GM23338 (cell line): ENCODE results near the gene CRTC3. TPM values are rescaled to one million over a fixed set of nuclear protein-coding genes. Genes with fewer than 3 reads are reported as not detected.

Experiments
- ATAC-seq: fragments of 200-7000 bp; cut with Tn5 transposase; 3 replicates; pipeline ENCODE4 v1.9.1; 2020
- DNase-seq: peaks from one replicate; pipeline ENCODE4 v3.0.0-alpha.2; 2015; ENCODE audit warnings: low spot score
- H2AFZ ChIP-seq: fragments of 200-600 bp; sonication (generic); 2 replicates; pipeline ENCODE4 v1.8.0; 2016; ENCODE audit warnings: antibody characterized with exemption, mild to moderate bottlenecking, moderate library complexity
- H3F3A ChIP-seq: fragments of 200-600 bp; sonication (generic); replicated peaks from 2 replicates; pipeline ENCODE4 v1.8.0; 2017; ENCODE audit warnings: antibody characterized with exemption, mixed run types, low read depth
- H3K27ac ChIP-seq: fragments of 200-600 bp; sonication (generic); 2 replicates; pipeline ENCODE4 v1.6.1; 2016; ENCODE audit warnings: low read depth
- H3K27me3 ChIP-seq: fragments of 200-600 bp; sonication (generic); 2 replicates; pipeline ENCODE4 v1.8.0; 2016; ENCODE audit warnings: mild to moderate bottlenecking, mixed run types, moderate library complexity; ENCODE audit not compliant: insufficient read depth
- H3K36me3 ChIP-seq: fragments of 200-600 bp; sonication (generic); 2 replicates; pipeline ENCODE4 v1.8.0; 2016; ENCODE audit warnings: mild to moderate bottlenecking; ENCODE audit not compliant: insufficient read depth
- H3K4me1 ChIP-seq: fragments of 200-600 bp; sonication (generic); 2 replicates; pipeline ENCODE4 v1.8.0; 2016; ENCODE audit warnings: mild to moderate bottlenecking, moderate library complexity; ENCODE audit not compliant: insufficient read depth
- H3K4me2 ChIP-seq: fragments of 200-600 bp; sonication (generic); 2 replicates; pipeline ENCODE4 v1.7.1; 2017; ENCODE audit warnings: mixed run types
- H3K4me3 ChIP-seq: fragments of 200-600 bp; sonication (generic); 2 replicates; pipeline ENCODE4 v1.6.1; 2016; ENCODE audit warnings: mixed run types
- H3K79me2 ChIP-seq: fragments of 200-600 bp; sonication (generic); replicated peaks from 2 replicates; pipeline ENCODE4 v1.8.0; 2017; ENCODE audit warnings: mild to moderate bottlenecking; ENCODE audit not compliant: insufficient read depth
- H3K9me2 ChIP-seq: fragments of 200-600 bp; sonication (generic); 2 replicates; pipeline ENCODE4 v1.8.0; 2017; ENCODE audit not compliant: insufficient read depth
- H4K20me1 ChIP-seq: fragments of 200-600 bp; sonication (generic); replicated peaks from 2 replicates; pipeline ENCODE4 v1.8.0; 2017; ENCODE audit warnings: mild to moderate bottlenecking; ENCODE audit not compliant: insufficient read depth
- H3K27ac Mint-ChIP-seq: 2 replicates; pipeline ENCODE4 v1.8.0; 2020; ENCODE audit warnings: inconsistent platforms, mild to moderate bottlenecking, moderate library complexity, mixed read lengths
- H3K27me3 Mint-ChIP-seq: 3 replicates; pipeline ENCODE4 v1.8.0; 2022; ENCODE audit warnings: low read depth, mild to moderate bottlenecking, moderate library complexity, mixed read lengths, inconsistent platforms; ENCODE audit not compliant: insufficient read depth, poor library complexity
- H3K36me3 Mint-ChIP-seq: 3 replicates; pipeline ENCODE4 v1.8.0; 2021; ENCODE audit warnings: low read depth, mild to moderate bottlenecking, inconsistent platforms, moderate library complexity, mixed read lengths
- H3K4me1 Mint-ChIP-seq: 3 replicates; pipeline ENCODE4 v1.8.0; 2020; ENCODE audit warnings: mild to moderate bottlenecking, inconsistent platforms, mixed read lengths
- H3K4me3 Mint-ChIP-seq: 3 replicates; pipeline ENCODE4 v1.8.0; 2021; ENCODE audit warnings: moderate library complexity, mild to moderate bottlenecking, inconsistent platforms, mixed read lengths
- H3K9me3 Mint-ChIP-seq: 3 replicates; pipeline ENCODE4 v1.8.0; 2020; ENCODE audit warnings: moderate library complexity, mild to moderate bottlenecking, inconsistent platforms, mixed read lengths
- CREB1 ChIP-seq: fragments of 250-450 bp; sonication (Bioruptor Pico); IDR thresholded peaks from 2 replicates; pipeline ENCODE4 v1.5.0; 2020; ENCODE audit warnings: low read depth, mild to moderate bottlenecking, moderate library complexity
- EZH2 ChIP-seq: fragments of 200-600 bp; sonication (generic); IDR thresholded peaks from one replicate; pipeline ENCODE4 v1.8.0; 2017; ENCODE audit warnings: antibody characterized with exemption, mild to moderate bottlenecking, low read depth; ENCODE audit not compliant: unreplicated experiment
- EZH2phosphoT487 ChIP-seq: fragments of 200-600 bp; sonication (generic); IDR thresholded peaks from one replicate; pipeline ENCODE4 v1.8.1; 2018; ENCODE audit warnings: antibody characterized with exemption; ENCODE audit not compliant: unreplicated experiment
- JUNB ChIP-seq: IDR thresholded peaks from one replicate; pipeline ENCODE4 v1.6.1; 2016; ENCODE audit warnings: antibody characterized with exemption; ENCODE audit not compliant: unreplicated experiment
- NANOG ChIP-seq: IDR thresholded peaks from 2 replicates; pipeline ENCODE4 v1.6.1; 2016; ENCODE audit warnings: antibody characterized with exemption, borderline replicate concordance
- POLR2AphosphoS5 ChIP-seq: IDR thresholded peaks from 2 replicates; pipeline ENCODE4 v1.6.1; 2016; ENCODE audit warnings: antibody characterized with exemption, low read depth
- STAT1 ChIP-seq: IDR thresholded peaks from one replicate; pipeline ENCODE4 v1.6.1; 2016; ENCODE audit warnings: antibody characterized with exemption; ENCODE audit not compliant: unreplicated experiment
- ZNF114 ChIP-seq: fragments of 250-450 bp; sonication (Bioruptor Pico); IDR thresholded peaks from 2 replicates; pipeline ENCODE4 v1.5.0; 2020; ENCODE audit warnings: mild to moderate bottlenecking, moderate library complexity
- ZNF331 ChIP-seq: fragments of 250-450 bp; sonication (Bioruptor Pico); IDR thresholded peaks from 2 replicates; pipeline ENCODE4 v1.5.0; 2020; ENCODE audit warnings: low read depth, mild to moderate bottlenecking, moderate library complexity
- polyA plus RNA-seq: library from polyadenylated mRNA; unstranded; fragments of >200 nt; fragmentation: Nextera tagmentation; extraction: Ambion mirVana; gene quantifications from 2 replicates; pipeline ENCODE4 v1.2.1, GENCODE V29; 2016
- total RNA-seq: library from RNA; depleted of rRNA; stranded (reverse); fragments of >200 nt; shearing (Covaris generic); gene quantifications from 2 replicates; pipeline ENCODE4 v1.2.3, GENCODE V29; 2014
- TF ChIP-seq, protein P1 (sequence below): fragments of 250-450 bp; sonication (Bioruptor Pico); IDR thresholded peaks from 2 replicates; pipeline ENCODE4 v1.5.0; 2020; ENCODE audit warnings: mild to moderate bottlenecking, moderate library complexity
- TF ChIP-seq, protein P2 (sequence below): IDR thresholded peaks from one replicate; pipeline ENCODE4 v1.6.1; 2018; ENCODE audit warnings: antibody characterized with exemption; ENCODE audit not compliant: unreplicated experiment
- TF ChIP-seq, protein P3 (sequence below): IDR thresholded peaks from 2 replicates; pipeline ENCODE4 v1.6.1; 2016; ENCODE audit warnings: antibody characterized with exemption
- TF ChIP-seq, protein P4 (sequence below), 2 experiments: fragments of 200-600 bp in 1 of 2; sonication (generic) in 1 of 2; conservative IDR thresholded peaks; 2 replicates each; pipeline versions ENCODE4 v1.5.1 to v1.6.1; 2016 to 2017; ENCODE audit warnings: antibody characterized with exemption in 2 of 2, low read depth in 2 of 2, mild to moderate bottlenecking in 2 of 2, moderate library complexity in 1 of 2

Gene CRTC3
- total and polyA plus RNA-seq, 2 experiments from 2014 or later = 2.8 to 3.8 TPM

DNA sequence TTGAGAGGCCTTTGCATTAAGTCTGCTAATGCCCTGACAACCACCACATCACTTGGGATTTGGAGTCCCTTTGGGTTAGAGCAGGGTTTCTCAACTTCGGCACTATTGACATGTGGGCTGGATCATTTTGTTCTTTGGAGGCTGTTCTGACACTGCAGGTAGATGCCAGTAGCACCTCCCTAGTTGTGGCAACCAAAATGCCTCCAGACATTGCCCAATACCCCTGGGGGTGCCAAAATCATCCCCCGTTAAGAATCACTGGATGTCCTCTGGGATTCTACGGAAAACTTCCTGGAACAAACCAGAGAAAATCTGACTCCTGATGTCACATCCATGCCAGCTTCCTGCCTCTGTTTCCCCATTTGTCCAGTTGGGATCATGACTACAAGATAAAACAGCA is 150.2 kb downstream of the CRTC3 start:
- no peak for TF ChIP-seq ZNF331 (CRISPR knock-in tag)
- no peak for TF ChIP-seq JUNB
- TF ChIP-seq EZH2 = no peak
- TF ChIP-seq, protein P1, sequence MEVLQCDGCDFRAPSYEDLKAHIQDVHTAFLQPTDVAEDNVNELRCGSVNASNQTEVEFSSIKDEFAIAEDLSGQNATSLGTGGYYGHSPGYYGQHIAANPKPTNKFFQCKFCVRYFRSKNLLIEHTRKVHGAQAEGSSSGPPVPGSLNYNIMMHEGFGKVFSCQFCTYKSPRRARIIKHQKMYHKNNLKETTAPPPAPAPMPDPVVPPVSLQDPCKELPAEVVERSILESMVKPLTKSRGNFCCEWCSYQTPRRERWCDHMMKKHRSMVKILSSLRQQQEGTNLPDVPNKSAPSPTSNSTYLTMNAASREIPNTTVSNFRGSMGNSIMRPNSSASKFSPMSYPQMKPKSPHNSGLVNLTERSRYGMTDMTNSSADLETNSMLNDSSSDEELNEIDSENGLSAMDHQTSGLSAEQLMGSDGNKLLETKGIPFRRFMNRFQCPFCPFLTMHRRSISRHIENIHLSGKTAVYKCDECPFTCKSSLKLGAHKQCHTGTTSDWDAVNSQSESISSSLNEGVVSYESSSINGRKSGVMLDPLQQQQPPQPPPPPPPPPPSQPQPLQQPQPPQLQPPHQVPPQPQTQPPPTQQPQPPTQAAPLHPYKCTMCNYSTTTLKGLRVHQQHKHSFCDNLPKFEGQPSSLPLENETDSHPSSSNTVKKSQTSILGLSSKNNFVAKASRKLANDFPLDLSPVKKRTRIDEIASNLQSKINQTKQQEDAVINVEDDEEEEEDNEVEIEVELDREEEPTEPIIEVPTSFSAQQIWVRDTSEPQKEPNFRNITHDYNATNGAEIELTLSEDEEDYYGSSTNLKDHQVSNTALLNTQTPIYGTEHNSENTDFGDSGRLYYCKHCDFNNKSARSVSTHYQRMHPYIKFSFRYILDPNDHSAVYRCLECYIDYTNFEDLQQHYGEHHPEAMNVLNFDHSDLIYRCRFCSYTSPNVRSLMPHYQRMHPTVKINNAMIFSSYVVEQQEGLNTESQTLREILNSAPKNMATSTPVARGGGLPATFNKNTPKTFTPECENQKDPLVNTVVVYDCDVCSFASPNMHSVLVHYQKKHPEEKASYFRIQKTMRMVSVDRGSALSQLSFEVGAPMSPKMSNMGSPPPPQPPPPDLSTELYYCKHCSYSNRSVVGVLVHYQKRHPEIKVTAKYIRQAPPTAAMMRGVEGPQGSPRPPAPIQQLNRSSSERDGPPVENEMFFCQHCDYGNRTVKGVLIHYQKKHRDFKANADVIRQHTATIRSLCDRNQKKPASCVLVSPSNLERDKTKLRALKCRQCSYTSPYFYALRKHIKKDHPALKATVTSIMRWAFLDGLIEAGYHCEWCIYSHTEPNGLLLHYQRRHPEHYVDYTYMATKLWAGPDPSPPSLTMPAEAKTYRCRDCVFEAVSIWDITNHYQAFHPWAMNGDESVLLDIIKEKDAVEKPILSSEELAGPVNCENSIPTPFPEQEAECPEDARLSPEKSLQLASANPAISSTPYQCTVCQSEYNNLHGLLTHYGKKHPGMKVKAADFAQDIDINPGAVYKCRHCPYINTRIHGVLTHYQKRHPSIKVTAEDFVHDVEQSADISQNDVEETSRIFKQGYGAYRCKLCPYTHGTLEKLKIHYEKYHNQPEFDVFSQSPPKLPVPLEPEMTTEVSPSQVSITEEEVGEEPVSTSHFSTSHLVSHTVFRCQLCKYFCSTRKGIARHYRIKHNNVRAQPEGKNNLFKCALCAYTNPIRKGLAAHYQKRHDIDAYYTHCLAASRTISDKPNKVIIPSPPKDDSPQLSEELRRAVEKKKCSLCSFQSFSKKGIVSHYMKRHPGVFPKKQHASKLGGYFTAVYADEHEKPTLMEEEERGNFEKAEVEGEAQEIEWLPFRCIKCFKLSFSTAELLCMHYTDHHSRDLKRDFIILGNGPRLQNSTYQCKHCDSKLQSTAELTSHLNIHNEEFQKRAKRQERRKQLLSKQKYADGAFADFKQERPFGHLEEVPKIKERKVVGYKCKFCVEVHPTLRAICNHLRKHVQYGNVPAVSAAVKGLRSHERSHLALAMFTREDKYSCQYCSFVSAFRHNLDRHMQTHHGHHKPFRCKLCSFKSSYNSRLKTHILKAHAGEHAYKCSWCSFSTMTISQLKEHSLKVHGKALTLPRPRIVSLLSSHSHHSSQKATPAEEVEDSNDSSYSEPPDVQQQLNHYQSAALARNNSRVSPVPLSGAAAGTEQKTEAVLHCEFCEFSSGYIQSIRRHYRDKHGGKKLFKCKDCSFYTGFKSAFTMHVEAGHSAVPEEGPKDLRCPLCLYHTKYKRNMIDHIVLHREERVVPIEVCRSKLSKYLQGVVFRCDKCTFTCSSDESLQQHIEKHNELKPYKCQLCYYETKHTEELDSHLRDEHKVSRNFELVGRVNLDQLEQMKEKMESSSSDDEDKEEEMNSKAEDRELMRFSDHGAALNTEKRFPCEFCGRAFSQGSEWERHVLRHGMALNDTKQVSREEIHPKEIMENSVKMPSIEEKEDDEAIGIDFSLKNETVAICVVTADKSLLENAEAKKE (CRISPR knock-in tag) = no peak
- TF ChIP-seq, protein P2, sequence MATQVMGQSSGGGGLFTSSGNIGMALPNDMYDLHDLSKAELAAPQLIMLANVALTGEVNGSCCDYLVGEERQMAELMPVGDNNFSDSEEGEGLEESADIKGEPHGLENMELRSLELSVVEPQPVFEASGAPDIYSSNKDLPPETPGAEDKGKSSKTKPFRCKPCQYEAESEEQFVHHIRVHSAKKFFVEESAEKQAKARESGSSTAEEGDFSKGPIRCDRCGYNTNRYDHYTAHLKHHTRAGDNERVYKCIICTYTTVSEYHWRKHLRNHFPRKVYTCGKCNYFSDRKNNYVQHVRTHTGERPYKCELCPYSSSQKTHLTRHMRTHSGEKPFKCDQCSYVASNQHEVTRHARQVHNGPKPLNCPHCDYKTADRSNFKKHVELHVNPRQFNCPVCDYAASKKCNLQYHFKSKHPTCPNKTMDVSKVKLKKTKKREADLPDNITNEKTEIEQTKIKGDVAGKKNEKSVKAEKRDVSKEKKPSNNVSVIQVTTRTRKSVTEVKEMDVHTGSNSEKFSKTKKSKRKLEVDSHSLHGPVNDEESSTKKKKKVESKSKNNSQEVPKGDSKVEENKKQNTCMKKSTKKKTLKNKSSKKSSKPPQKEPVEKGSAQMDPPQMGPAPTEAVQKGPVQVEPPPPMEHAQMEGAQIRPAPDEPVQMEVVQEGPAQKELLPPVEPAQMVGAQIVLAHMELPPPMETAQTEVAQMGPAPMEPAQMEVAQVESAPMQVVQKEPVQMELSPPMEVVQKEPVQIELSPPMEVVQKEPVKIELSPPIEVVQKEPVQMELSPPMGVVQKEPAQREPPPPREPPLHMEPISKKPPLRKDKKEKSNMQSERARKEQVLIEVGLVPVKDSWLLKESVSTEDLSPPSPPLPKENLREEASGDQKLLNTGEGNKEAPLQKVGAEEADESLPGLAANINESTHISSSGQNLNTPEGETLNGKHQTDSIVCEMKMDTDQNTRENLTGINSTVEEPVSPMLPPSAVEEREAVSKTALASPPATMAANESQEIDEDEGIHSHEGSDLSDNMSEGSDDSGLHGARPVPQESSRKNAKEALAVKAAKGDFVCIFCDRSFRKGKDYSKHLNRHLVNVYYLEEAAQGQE = no peak
- TF ChIP-seq CREB1 (CRISPR knock-in tag) = no peak
- TF ChIP-seq STAT1 = no peak
- no peak for TF ChIP-seq POLR2AphosphoS5
- TF ChIP-seq, protein P3, sequence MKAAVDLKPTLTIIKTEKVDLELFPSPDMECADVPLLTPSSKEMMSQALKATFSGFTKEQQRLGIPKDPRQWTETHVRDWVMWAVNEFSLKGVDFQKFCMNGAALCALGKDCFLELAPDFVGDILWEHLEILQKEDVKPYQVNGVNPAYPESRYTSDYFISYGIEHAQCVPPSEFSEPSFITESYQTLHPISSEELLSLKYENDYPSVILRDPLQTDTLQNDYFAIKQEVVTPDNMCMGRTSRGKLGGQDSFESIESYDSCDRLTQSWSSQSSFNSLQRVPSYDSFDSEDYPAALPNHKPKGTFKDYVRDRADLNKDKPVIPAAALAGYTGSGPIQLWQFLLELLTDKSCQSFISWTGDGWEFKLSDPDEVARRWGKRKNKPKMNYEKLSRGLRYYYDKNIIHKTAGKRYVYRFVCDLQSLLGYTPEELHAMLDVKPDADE = no peak
- no peak for TF ChIP-seq NANOG
- TF ChIP-seq ZNF114 (CRISPR knock-in tag) = no peak
- TF ChIP-seq, protein P4, sequence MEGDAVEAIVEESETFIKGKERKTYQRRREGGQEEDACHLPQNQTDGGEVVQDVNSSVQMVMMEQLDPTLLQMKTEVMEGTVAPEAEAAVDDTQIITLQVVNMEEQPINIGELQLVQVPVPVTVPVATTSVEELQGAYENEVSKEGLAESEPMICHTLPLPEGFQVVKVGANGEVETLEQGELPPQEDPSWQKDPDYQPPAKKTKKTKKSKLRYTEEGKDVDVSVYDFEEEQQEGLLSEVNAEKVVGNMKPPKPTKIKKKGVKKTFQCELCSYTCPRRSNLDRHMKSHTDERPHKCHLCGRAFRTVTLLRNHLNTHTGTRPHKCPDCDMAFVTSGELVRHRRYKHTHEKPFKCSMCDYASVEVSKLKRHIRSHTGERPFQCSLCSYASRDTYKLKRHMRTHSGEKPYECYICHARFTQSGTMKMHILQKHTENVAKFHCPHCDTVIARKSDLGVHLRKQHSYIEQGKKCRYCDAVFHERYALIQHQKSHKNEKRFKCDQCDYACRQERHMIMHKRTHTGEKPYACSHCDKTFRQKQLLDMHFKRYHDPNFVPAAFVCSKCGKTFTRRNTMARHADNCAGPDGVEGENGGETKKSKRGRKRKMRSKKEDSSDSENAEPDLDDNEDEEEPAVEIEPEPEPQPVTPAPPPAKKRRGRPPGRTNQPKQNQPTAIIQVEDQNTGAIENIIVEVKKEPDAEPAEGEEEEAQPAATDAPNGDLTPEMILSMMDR (conservative IDR thresholded peaks at IDR 0.05; ENCODE audit: low read depth in 2 of 2) = no peak
- TF ChIP-seq EZH2phosphoT487 = no peak
- Mint-ChIP-seq H3K4me1 (peaks cover 5% of the 10 kb centered on the region), H3K36me3 (no peaks in the 10 kb centered on the region), H3K27ac (no peak overlapping the region), H3K4me3 (no peak overlapping the region), H3K27me3 (peaks cover 5% of the 10 kb centered on the region), H3K9me3 (no peaks in the 10 kb centered on the region)
- Histone ChIP-seq H3K27me3 (no peaks in the 10 kb centered on the region), H4K20me1 (no peaks in the 10 kb centered on the region), H3K4me3 (no peak overlapping the region), H3K4me2 (no peak overlapping the region), H3K79me2 (no peaks in the 10 kb centered on the region), H3K27ac (no peak overlapping the region), H3F3A (no peaks in the 10 kb centered on the region), H3K4me1 (no peaks in the 10 kb centered on the region), H3K36me3 (no peaks in the 10 kb centered on the region), H3K9me2 (no peaks in the 10 kb centered on the region), H2AFZ (no peak overlapping the region)
- DNase-seq (no peak), ATAC-seq (no peak)
